T1000 (cell line): ENCODE measurements around the gene GFAP.

Experiments
- DNase-seq: peaks from one replicate; lab custom pipeline; 2025; ENCODE audit warnings: mixed read lengths; lab: John Stamatoyannopoulos, UW

The GFAP gene

GRCh38 chr17:44914148-44914547 lies 1.2 kb downstream of the GFAP start:
- DNase-seq, result no peak

- no peak for DNase-seq
Observed at GRCh38 chr17:44913676-44914075, 1.6 kb downstream of the GFAP start.

GRCh38 chr17:44912763-44913544 lies 2.3 kb downstream of the GFAP start:
- DNase-seq, result no peak

- no peak for DNase-seq
Observed at GRCh38 chr17:44911133-44912001, 3.9 kb downstream of the GFAP start.

GRCh38 chr17:44910231-44911106 lies 4.8 kb downstream of the GFAP start:
- DNase-seq, result no peak

- DNase-seq, result peak; percentile 84
Observed at GRCh38 chr17:44909681-44910144, 5.6 kb downstream of the GFAP start.

- DNase-seq, result no peak
Observed at GRCh38 chr17:44908761-44909326, 6.5 kb downstream of the GFAP start.

- no peak for DNase-seq
Observed at GRCh38 chr17:44907729-44908470, 7.4 kb downstream of the GFAP start.

- no peak for DNase-seq
Observed at GRCh38 chr17:44906763-44907728, 8.3 kb downstream of the GFAP start.

- DNase-seq, result peak; percentile 48
Observed at GRCh38 chr17:44906010-44906646, 9.2 kb downstream of the GFAP start.

GRCh38 chr17:44905006-44906000 lies 10.0 kb downstream of the GFAP start:
- DNase-seq, result no peak

- DNase-seq, result no peak
Observed at GRCh38 chr17:44904001-44904984, 11.0 kb downstream of the GFAP start.

- no peak for DNase-seq
Observed at GRCh38 chr17:44903012-44903685, 12.2 kb downstream of the GFAP start.

GRCh38 chr17:44902135-44902760 lies 13.1 kb downstream of the GFAP start:
- no peak for DNase-seq

GRCh38 chr17:44901411-44901921 lies 13.8 kb downstream of the GFAP start:
- peak; percentile 61 for DNase-seq
